Endometrial microvascular endothelial cells (primary cell): ENCODE measurements around the gene FHL3. TPM values are rescaled to one million over a fixed set of nuclear protein-coding genes. Genes with fewer than 3 reads are reported as not detected.

Source experiments
- in situ Hi-C: cut with HindIII; loops from 2 replicates; pipeline ENCODE4 v1.10.0; 2017; ENCODE audit warnings: low sequenced_read_pairs, low pct_unique_long_range_greater_than_20kb; ENCODE audit errors: inconsistent ontology term
- total RNA-seq: library from RNA; depleted of rRNA; stranded (reverse); fragments of >200 nt; gene quantifications from one replicate; pipeline ENCODE4 v1.2.3, GENCODE V29; 2015; ENCODE audit errors: inconsistent ontology term

The FHL3 gene
- total RNA-seq, 1 donor from 2014 or later, result 17.3 TPM

DNA sequence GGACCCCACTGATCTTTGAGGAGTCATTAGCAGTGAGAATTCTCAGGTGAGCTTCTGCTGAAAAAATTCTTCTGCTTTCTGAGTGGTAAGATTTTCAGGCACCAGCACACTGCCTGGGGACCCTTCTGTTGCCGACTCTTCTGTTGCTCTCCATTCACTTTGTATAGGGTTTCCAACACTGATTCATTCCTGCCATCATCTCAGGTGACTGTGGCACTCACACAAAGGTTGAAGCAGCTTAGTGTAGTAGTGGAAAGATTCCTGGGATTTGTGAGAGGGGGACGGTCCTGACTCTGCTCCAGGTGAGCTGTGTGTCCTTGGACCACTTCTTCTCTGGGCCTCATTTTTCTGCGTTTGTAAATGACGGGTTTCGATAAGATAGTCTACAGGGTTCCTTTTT, 16.7 kb upstream of the FHL3 start:
- in situ Hi-C loops, result no loop called here

- in situ Hi-C loops, result no loop called here
Measured at GRCh38 chr1:38020396-38020795, 15.1 kb upstream of the FHL3 start.

DNA sequence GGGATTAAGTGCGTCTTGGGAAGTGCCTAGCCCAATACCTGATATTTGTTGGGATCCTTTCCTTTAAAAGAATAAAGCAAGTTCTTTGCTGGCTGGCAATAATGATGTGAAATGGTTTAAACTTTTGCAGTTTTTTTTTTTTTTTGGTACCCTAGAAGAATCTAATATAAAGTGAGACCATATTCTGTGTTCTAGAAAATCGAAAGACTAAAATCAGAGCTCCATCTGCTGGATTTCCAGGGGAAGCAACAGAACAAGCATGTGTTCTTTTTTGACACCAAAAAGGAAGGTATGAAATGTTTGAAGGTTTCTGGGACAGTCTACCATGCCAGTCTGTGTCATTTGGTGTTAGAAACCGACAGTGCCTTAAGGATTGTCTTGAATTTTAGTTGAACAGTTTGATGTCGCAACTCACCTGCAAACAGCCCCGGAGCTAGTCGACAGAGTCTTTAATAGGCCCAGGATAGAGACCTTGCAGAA, 13.6 kb upstream of the FHL3 start:
- in situ Hi-C loops, result no loop called here

- in situ Hi-C loops, result no loop called here
Measured at GRCh38 chr1:38015978-38016725, 10.8 kb upstream of the FHL3 start.

DNA sequence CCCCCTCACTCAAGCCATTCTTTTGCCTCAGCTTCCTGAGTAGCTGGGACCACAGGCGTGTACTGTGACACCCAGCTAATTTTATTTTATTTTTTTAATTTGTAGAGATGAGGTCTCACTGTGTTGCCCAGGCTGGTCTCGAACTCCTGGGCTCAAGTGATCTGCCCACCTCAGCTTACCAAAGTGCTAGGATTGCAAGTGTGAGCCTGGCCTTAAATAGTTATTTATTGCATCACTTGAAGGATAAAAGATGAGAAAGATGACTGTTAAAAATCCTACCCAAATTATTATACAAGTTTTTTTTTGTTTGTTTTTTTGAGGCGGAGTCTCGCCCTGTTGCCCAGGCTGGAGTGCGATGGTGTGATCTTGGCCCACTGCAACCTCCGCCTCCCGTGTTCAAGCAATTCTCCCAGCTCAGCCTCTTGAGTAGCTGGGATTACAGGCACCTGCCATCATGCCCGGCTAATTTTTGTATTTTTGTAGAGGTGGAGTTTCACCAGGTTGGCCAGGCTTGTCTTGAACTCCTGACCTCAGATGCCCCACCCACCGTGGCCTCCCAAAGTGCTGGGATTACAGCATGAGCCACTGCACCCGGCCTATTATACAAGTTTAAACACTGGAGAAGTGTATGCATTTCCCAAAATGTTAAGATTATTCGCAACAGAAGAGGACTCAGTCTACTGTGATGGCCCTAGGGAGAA, 9.6 kb upstream of the FHL3 start:
- in situ Hi-C loops, result no loop called here

DNA sequence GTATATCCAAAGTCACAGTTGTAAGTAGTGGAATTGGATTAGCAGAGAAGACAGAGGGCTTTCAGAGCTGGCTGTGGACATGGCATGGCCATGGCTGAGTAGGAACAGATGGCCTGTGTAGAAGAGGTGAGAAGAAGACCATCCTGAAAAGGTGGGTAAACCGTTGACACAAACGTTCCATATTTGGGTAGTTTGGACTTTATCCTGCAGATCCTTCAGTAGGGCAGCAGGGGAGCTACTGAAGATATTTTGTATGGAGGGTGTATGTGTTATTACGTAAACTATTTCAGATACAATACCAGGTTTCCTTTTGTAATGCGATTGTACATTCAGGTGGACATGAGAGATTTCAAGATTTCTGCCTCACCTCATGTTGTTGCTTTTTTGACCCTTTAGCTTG, 8.9 kb upstream of the FHL3 start:
- in situ Hi-C loops, result no loop called here

GRCh38 chr1:38013227-38013622, 7.9 kb upstream of the FHL3 start:
- in situ Hi-C loops, result no loop called here

DNA sequence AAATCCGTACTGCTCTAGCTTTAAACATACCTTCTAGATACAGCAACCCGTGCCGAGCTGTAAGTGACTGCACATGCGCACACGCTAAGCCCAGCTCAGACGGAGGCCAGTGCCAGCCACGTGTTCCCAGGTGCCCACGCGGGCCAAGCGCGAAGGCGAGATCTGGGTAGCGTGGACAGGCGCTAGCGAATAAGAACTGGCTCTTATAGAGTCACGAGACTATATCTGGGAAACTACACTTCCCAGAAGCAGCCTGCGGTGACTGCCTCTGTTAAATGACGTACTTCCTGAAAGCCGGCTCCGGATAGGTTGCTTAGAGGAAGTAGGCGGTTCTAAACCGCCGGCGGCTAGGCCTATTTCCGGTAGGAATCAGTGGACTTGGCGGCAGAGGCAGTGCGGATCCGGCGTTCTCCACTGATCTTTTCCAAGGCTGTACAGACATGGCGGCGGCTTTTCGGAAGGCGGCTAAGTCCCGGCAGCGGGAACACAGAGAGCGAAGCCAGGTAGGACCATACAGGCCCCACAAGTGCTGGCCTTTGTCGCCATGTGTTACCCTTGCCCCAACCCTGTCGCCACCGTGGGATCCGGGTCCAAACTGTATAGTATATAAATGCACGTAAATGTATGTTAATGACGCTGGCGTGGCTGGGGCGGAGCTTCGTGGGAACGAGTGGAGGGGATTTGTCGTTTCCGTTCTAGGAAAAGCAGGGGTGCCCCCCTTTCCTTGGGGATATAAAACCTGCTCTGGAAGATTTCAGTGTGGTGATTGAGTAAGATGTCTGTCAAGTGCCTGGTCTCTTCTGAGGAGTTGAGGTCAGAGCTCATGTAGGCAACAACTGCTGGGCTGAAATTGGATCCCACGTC, 7.3 kb upstream of the FHL3 start, which contains the start of gene UTP11:
UTP11 (plus strand) TSS at position 372 of the 864 bp plus-strand sequence; CDS start at position 441, 69 bp downstream.
- in situ Hi-C loops, result no loop called here

GRCh38 chr1:38009841-38010180, 4.5 kb upstream of the FHL3 start:
- in situ Hi-C loops, result no loop called here

DNA sequence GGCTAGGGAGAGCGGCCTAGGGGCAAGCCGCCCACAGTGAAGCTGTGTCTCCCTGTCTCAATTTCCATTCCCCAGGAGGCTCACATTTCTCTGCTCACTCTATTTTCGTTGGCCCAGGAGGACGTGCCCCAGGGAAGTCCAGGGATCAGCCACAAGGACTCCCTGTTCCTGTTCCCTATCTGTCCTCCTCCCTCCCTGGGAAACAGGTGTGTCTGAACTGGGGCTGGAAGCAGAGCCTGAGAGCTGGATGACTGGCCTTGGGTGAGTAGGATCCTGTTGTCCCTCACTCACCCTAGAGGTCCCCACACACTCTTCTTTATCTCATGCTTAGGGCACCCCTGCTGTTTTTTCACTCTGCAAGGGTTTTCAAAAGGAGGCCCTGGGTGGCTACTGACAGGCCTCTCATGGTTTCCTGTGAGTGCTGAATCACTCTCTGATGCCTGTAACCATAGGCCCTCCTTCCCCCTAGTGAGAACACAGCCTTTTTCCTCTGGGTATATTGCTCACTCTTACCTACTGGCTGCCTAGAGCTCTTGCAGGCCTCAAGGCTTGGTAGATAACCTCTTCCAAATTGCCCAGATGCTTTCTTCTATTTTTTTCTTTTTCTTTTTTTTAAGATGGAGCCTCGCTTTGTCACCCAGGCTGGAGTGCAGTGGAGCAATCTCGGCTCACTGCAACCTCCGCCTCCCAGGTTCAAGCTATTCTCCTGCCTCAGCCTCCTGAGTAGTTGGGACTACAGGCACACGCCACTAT, 4.0 kb upstream of the FHL3 start:
- in situ Hi-C loops, result no loop called here

GRCh38 chr1:38006008-38006828, 904 bp upstream of the FHL3 start:
- in situ Hi-C loops, result no loop called here

DNA sequence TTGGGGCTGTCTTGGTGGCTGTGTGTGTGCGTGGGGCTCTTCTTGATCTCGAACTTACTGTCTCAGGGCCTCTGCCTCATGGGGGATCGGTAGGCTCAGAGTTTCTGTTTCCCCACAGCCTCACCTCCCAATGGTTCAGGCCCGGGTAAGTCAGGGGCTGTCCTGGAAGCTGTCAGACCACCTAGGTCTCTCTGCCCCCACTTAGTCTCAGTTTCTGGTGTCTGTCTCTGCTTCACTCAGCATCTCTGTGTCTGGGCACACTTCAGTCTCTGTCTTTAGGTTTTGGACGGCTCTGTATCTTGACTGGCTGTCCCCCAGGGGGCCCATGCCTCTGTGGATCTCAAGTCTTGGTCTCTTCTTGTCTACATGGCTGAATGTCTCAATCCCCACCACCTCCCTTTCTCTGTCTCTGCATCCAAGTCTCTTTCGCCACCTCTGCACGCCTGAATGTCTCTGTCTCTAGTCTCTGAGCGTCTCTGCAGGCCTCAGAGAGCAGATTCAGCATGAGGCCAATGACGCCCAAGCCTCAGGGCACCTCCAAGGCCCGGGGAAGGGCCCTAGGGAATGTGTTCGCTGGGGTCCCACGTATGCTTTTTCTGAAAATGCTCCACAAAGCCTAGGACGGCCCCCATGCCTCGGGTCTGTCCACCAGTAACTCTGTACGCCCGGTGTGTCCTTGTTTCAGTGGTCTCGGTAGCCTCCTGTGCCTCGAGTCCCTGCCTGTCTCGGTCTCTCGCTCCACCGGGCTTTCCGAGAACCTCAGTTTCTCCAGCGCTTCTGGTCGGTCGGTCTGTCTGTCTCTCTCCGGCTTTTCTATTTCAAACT, 818 bp downstream of the FHL3 start:
- in situ Hi-C loops, result no loop called here

DNA sequence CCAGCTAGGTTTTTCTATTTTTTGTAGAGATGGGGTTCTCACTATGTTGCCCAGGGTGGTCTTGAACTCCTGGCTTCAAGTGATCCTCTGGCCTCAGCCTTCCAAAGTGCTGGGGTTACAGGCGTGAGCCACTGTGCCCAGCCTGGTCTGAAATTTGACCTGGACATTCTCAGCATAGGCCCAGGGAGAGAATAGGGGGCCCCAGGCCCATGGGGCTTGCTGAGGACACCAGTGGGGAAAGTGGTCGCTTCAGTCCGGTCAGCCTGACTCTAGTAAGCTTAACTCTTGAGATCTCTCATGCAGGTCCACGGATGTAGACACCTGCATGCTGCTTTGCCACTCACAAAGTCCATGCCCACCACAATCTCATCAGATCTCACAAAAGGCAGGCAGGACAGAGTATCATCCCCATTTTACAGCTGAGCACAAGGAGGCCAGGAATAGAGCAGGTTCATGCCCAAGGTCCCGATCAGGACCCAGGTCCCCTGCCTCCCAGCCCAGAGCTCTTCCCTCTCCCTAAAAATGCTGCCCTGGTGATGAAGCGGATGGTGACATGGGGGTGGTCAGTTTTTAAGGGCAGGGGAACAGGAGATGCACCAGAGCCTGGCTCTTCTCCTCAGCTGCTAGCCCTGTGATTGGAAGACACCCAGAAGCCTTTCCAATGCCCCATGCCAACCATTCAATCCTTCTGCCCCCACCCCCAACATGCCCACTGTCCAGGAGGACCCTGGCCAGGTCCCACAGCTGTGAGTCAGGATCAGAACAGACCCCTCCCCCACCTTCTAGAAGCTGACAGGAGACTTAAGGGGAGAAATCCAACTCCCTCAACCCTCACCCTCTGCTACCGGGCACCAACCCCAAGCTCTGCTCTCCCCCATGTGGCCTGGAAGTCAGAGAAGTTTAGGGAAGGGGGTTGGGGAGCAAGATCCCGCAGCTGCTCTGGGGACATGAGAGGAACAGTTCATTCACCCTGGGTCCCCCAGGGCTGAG, 1.8 kb downstream of the FHL3 start:
- in situ Hi-C loops, result no loop called here

- in situ Hi-C loops, result no loop called here
Measured at GRCh38 chr1:38000529-38001455, 4.5 kb downstream of the FHL3 start.

DNA sequence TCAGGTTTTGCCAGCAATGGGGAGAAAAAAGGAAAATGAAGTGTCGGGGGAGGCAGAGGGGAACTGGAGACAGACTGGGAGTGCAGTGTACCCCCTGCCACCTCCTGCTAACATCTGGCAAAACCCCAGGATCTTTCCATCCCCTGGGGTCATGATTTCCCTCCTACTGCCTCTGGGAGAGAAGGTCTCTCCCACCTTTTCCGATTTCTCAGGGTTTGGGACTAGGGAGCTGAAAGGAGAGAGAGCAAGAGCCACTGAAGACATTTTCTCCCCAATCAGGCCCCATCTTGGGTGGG, 5.1 kb downstream of the FHL3 start:
- in situ Hi-C loops, result no loop called here
